Glomerular endothelial cell (primary cell): ENCODE data around the gene MAK. TPM values are rescaled to one million over a fixed set of nuclear protein-coding genes. Genes with fewer than 3 reads are reported as not detected.
"Not testable (repeated sequence)": the region's sequence is repeated elsewhere in the genome, so short reads cannot be mapped to it uniquely, and the experiment has no call there.

Experiments used
- DNase-seq: peaks from one replicate; pipeline ENCODE4 v3.0.0-alpha.2; 2011; ENCODE audit warnings: low read depth, low spot score; ENCODE audit errors: extremely low read depth
- total RNA-seq: library from RNA; depleted of rRNA; stranded (reverse); fragments of >200 nt; gene quantifications from 2 replicates; pipeline ENCODE4 v1.2.3, GENCODE V29; 2015

Gene MAK
- total RNA-seq, 1 donor from 2014 or later: not detected

DNA sequence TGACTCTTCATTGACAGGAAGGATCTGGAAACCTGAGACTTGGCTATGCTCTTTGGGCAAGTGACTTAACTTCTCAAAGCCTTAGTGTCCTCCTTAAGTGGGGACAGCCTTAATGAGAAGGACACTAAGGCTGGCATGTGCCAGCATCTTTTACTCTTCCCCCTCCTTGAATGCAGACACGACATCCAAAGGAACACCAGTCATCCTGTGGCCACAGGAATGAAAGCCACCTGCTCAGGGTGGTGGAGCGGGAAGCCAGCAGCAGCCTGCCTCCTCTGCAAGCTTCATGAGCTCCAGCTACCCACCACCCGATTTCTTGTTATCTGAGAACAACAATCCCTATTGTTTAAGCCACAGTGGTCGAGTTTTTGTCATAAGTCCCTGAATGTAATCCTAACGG, 46.2 kb downstream of the MAK start:
- no peak for DNase-seq

DNA sequence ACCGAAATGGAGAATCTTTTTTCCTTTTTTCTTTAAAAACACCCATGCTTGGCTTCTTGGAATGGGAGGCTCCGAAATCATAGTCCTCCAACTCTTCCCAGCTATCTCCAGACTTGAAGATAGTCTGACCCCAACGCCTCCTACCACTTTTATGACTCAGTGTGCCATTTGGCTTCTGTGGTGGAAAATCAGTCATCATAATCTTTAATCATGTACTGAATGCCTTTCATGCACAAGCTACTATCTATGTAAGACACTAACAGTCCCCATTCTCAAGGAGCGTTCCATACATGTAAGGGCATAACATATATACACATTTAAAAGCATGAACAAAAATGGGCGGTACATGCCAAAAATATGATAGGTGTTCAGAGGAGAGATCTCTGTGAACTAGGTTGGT, 46.7 kb downstream of the MAK start:
- DNase-seq: no peak

DNA sequence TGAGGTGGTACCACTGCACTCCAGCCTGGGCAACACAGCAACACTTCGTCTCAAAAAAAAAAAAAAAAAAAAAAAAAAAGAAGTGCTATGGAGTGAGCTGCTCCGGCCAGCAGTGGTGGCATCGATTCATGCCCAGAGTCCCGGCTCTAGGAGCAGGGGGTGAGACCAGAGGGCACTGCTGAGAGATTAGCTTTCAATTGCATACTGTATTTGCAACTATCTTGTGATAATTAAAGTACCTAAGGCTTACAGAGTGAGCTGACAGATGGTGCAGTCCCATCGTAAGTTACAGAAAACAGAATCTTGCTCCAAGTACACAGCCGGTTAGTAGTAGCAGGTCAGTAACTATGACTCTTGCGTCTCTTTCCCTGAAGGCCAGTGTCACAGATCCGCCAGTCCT, 59.3 kb downstream of the MAK start:
- no peak for DNase-seq

DNA sequence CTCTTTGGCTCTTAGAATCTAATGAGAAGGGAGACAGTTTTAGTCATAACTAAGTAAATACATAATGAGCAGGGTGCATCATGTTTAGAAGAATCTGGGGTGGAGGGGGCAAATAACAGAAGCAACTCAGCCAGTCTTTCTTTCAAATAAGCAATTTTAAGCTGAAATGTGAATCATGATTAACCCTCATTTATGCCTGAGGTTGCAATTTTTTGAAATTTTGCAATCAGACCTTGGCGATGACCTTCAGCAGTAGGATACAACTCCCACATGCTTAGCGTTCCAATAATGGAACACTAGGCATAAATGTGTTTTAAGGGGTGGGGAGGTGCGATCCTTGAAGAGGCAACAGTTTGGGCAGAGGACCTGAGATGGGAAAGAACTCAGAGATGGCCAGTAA, 60.1 kb downstream of the MAK start:
- no peak for DNase-seq

DNA sequence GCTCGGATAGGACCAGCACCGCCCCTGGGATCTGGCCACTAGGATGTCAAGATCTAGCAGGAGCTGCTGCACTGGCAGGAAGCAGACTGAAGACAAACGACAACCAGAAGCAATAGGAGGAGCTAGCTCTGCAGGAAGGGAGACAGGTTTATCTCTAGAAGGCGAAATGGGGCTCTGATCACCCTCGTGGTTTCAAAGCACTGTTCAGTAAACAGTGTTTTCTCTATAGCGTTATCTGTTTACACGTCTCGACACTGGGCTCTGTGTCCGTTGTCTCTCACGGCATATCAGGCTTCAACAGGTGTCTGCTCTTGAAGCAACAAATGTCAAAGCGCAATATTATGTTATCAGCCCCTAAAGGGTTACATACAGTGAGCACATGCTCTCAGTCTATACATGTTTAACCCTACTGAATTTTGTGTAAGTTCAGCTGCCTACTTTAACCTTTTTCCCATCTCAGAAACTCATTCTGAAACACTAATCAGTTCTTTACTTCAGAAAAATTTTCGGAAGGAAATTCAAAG, 66.9 kb downstream of the MAK start:
- no peak for DNase-seq

DNA sequence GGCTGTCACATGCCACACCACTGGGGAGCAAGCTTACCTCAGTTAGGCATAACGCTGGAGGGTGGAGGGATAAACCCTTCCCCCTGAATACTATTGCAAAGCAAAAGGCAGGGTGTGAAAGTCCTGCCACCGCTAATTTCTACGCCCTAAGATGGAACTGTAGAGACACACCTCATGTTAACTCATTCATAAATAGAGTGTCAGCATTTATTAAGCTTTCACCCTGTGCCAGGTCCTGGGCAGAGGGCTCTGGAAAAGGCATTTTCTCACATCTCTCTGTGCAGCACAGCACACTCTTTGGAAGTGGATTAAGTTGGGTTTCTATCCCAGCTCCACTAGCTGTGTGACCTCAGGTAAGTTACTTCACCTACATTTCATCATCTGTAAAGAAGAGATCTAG, 68.9 kb downstream of the MAK start:
- DNase-seq: no peak

DNA sequence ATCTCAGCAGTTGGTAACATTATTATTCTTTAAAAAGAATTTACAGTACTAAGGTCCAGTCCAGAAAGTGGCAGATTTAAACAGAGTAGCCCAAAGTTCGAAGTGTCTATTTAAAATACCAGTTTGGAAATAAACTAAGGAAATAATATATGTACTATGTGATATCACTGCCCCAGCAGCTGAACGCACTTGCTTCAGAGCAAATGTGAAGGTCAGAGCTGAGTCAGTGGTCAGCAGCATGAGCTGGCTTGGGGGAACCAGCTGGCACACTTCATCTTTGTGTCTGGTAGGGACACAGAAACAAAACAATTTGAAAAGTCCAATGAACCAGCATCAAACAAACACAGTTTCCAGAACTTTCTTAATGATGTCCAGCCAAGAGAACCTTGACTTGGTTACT, 75.3 kb downstream of the MAK start:
- no peak for DNase-seq

DNA sequence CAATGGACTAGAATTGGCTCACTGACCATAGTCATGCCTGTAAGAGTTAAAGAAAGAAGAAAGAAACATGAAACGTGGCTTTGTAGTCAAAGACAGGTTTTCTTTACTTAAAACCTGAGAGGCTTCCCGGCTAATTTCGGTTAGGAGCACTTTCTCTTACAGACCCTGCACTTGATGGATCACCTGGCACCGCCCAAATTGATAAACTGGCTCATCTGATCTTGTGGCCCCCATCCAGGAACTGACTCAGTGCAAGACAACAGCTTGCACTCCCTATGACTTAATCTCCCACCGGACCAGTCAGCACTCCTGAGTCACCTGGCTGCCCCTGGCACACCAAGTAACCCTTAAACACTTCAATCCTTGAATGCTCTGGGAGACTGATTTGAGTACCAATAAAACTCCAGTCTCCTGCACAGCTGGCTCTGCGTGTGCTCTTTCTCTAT, 78.4 kb downstream of the MAK start:
- DNase-seq: no peak

DNA sequence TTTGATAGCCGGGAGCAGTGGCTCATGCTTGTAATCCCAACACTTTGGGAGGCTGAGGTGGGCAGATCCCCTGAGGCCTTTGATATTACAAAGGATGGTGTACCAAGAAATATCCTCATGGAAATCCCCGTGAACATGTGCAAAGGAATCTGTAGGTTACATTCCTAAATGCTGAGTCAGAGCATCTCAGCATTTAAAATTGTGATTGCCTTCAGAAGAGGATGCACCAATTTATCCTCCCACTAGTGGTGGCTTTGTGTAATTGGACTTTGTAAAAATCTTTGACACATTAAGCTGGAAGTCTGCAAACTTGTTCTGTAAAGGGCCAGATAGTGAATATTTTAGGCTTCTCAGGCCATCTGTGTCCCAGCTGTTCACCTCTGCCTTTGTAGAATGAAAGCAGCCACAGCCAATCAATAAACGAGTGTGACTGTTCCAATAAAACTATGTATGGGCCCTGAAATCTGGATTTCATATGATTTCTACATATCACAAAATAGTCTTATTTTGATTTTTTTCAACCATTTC, 79.0 kb downstream of the MAK start:
- DNase-seq: peak; percentile 90

DNA sequence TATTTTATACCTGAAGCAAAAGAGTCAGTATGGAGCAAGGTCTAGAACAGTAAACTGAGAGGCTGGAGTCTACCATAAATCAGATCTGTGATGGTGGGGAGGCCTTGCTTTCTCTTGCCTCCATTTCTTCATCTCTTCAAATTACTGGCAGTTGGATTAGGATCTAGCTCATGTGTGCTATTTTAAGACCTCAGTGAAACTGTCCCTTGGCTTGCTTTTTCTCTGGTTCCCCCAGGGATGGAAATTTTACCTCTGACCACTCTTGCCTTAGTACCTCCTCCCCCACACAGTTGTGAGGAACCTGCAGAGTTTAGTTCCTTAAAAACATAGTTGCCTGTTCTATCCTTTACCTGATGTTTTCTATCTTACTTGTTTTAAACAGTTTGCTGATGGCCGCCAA, 82.3 kb downstream of the MAK start:
- no peak for DNase-seq

DNA sequence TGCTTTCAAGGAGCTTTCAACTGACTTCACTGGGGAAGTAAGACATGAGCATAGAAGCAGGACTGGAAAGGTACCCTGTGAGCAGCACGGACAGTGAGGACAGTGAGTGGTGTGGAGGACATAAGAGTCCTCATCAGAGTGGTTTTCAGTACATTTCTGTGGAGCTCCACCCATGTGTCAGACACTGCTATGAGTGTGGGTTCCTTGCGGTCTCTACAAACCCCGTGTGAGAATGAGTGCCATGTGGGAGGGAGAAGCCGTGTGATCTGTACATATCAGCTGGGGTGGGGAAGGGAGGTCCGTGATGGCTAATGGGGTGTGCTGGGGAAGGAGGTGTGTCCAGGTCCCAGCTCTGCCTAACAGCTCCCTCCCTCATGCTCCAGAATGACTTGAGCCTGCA, 86.6 kb downstream of the MAK start:
- DNase-seq: not testable (repeated sequence)

DNA sequence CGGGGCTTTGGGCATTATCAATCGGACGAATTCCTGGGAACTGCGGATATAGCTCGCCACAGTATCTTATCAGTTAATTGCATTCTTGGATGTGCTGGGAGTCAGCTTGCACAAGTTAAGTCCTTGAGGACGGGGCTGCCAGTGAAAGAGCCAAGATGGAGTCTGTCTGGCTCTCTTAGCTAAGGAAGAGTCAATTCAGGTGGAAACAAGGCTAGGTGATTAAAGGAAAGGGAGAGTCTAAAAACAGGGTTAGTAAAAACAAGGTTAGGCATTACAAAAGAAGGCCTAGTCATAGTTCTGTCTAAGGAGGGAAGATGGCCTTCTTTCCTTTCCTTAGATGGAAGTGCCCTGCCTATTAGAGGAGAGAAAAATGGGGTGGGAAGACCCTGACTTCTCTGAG, 87.8 kb downstream of the MAK start:
- not testable (repeated sequence) for DNase-seq

DNA sequence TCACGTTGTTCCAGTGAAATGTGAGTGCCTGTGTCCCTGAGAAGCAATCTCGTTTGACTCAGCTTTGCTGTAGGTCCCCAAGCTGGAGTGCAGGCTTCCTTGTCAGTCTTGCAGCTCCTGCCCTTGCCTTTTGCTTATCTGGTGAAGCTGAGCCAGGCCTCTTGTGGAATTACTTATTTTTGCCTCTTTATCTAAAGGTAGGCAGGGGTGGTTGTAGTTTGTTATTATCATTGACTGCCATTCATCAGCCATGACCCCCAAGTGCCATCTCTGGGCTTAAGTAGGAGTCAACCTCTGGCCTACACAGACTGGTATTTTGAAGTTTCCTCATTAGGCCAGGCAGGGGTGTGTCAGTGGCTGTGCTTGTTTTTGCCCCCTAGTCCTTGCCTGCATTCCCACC, 88.6 kb downstream of the MAK start:
- DNase-seq: no peak

DNA sequence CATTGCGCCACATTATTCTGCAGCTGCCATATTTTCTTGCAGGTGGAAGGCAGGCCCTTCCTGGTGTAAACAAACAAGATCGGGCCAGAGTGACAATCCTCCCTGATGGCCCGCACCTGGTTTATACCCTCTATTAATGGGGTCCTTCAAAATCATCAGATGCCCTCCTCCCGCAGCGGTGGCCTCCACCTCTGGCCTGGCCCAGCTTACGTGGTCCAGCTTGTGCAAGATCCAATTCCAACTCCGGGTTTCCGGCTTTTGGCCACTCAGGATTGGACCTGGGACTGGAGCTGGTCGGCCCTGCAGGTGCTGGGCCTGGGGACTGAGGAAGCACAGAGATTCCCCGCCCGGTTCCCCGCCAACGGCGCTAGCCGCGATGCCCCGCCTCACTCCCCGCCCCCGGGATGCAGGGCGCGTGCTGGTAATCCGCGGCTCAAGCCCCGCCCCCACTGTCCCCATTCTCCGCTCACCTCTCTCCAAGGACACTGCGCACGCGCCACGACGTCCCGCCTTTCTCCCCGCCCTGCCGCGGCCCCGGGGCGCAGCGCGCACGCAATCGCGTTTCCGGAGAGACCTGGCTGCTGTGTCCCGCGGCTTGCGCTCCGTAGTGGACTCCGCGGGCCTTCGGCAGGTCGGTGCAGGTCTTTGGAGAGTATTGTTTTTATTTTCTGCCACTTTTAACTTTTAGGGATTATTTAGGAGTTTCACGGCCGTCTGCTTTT, 90.9 kb downstream of the MAK start, which contains the start of gene TMEM14B:
Gene TMEM14B (plus strand): TSS at position 555 of the 722 bp plus-strand sequence. CDS start 1,441 bp downstream, outside the sequence.
- DNase-seq: peak; percentile 37

DNA sequence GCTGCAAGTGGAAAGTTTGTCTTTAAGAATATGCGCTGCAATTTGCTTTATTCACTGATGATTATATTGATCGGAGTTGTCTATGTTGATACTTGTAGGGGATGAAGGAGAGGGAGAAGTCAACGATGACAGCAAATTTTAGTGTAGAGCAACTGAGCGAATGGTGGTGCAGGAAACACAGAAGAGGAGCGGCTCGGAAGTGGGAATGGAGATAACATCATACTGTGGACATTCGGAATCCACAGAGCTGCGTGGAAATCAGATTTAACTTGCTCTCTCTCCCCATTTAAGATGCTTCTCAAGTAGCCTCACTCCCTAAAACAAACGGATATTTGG, 91.5 kb downstream of the MAK start:
- DNase-seq: no peak

DNA sequence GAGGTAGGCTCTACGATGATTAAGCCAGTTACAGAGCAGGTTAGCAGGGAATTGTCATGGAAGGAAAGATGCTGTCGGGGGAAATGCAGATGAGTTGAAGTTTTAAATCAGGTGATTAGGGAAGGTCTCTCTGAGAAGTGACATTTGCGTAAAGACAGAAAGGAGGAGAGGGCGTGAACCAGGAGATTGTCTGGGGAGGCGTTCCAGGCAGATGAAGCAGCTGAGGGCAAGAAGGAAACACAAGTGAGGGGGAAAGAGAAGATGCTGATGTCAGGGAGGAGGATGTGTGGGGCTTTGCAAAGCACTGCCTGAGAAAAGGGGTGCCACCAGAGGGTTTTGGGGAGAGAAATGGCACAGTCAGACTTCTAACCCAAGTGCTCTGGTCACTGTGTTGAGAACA, 93.2 kb downstream of the MAK start:
- DNase-seq: no peak

DNA sequence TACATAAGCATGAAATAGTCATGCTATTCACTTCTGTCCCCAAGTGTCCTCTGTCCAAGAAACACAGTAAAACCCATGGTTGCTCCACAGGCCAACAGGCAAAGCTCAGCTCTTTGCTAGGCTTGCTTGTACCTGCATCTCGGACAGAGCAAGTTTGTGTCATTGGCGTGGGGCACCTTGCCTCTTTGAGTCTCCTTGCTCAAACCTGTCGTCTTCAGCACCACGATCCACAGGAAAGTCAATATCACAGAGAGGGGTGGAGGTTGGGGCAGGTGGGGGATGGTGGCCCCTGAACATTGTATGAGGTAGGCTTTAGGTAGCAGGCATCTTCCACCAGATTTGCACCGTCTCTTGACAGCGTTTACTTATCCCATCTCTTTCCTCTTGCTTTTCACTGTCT, 94.8 kb downstream of the MAK start:
- no peak for DNase-seq

DNA sequence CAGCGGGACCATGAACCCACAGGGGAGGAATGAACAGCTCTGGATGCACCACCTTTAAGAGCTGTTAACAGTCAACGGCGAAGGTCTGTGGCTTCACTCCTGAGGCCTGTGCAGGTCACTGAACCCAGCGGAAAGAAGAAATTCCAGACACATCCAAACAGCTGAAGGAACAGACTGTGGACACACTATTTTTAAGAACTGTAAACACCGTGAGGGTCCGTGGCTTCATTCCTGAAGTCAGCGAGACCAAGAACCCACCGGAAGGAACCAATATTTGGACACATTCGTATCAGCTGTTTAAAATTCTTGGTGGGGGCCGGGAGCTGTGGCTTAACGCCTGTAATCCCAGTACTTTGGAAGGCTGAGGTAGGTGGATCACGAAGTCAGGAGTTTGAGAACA, 96.1 kb downstream of the MAK start:
- DNase-seq: no peak

DNA sequence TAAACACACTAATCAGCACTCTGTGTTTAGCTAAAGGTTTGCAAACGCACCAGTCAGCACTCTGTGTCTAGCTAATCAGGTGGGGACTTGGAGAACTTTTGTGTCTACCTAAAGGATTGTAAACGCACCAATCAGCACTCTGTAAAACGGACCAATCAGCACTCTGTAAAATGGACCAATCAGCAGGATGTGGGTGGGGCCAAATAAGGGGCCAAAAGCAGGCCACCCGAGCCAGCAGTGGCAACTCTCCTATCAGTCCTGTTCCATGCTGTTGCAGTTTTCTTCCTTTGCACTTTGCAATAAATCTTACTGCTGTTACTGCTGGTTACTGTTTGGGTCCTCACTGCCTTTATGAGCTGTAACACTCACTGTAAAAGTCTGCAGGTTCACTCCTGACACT, 96.7 kb downstream of the MAK start:
- DNase-seq: not testable (repeated sequence)

DNA sequence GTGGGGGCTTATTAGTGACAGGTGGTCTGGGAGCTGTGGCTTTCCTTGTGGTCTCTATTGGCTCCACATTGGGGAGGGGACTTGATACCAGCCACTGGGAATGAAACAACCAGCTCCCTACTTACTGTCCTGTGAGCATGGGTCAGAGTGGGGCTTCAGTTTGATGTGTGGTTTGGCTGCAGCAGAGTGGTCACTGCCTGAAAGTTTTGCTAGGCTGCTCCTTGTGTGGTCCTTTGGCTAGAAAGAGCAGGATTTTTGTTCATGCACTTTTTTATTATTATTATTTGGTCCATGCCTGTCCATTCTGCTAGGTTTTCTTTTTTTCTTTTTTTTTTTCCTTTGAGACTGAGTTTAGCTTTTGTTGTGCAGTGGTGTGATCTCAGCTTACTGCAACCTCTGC, 98.3 kb downstream of the MAK start:
- no peak for DNase-seq

DNA sequence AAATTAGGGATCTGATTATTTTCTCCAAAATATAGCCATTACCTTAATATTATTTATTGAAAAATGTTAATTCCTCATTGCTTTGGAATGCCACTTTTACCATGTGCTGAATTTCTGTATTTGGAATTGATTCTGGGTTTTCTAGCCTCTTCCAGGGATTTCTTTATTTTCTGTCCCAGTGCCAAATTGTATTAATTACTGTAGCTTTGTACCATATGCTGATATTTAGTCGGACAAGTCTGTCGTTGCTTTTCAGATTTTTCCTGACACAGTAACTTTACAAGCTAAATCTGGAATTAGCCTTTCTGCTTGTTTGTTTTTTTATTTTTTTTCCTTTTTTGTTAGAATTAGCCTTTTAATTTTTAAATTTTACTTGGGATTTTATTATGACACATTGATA, 101.6 kb downstream of the MAK start:
- no peak for DNase-seq

DNA sequence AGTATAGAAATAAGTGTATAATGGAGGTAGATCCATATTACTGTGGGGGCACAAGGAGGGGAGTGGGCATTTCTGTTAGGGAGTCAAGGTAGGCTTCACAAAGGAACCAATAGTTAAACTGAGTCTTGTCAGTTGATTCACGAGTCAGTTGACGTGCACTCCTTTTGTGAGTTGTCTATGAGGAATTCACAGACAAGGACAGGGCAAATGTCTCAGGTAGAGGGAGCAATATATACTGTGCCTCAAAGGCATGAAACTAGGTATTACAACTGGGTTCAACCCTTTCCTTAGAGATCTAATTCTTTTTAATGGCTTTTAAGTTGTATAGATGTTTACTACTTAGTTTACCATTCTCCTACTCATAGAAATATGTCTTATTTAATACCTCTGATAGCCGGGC, 104.5 kb downstream of the MAK start:
- no peak for DNase-seq
